CD4-positive, alpha-beta T cell treated with Interleukin-15 for 1 hour (primary cell): ENCODE data around the gene PRKG1.
"Not testable (repeated sequence)": the region's sequence is repeated elsewhere in the genome, so short reads cannot be mapped to it uniquely, and the experiment has no call there.

Experiments
- DNase-seq: peaks from one replicate; pipeline ENCODE4 v3.0.0-alpha.2; 2020

Gene PRKG1

GRCh38 chr10:52210161-52210560 is 1135.9 kb downstream of the PRKG1 start:
- no peak for DNase-seq

GRCh38 chr10:52212062-52212461 is 1137.8 kb downstream of the PRKG1 start:
- DNase-seq = no peak

GRCh38 chr10:52212802-52213201 is 1138.5 kb downstream of the PRKG1 start:
- DNase-seq = no peak

GRCh38 chr10:52213321-52213752 is 1139.0 kb downstream of the PRKG1 start:
- no peak for DNase-seq

- DNase-seq = peak; percentile 17
Measured at GRCh38 chr10:52215745-52216361, 1141.6 kb downstream of the PRKG1 start.

GRCh38 chr10:52216852-52217251 is 1142.6 kb downstream of the PRKG1 start:
- peak; percentile 17 for DNase-seq

- DNase-seq = no peak
Measured at GRCh38 chr10:52217531-52217930, 1143.2 kb downstream of the PRKG1 start.

- no peak for DNase-seq
Measured at GRCh38 chr10:52220947-52221346, 1146.7 kb downstream of the PRKG1 start.

- no peak for DNase-seq
Measured at GRCh38 chr10:52221923-52222322, 1147.6 kb downstream of the PRKG1 start.

- no peak for DNase-seq
Measured at GRCh38 chr10:52226197-52226847, 1152.0 kb downstream of the PRKG1 start.

- no peak for DNase-seq
Measured at GRCh38 chr10:52228556-52228955, 1154.3 kb downstream of the PRKG1 start.

- DNase-seq = no peak
Measured at GRCh38 chr10:52229291-52229931, 1155.1 kb downstream of the PRKG1 start.

- no peak for DNase-seq
Measured at GRCh38 chr10:52232561-52233350, 1158.5 kb downstream of the PRKG1 start.

GRCh38 chr10:52233351-52233991 is 1159.2 kb downstream of the PRKG1 start:
- not testable (repeated sequence) for DNase-seq

- no peak for DNase-seq
Measured at GRCh38 chr10:52239771-52240170, 1165.5 kb downstream of the PRKG1 start.

- no peak for DNase-seq
Measured at GRCh38 chr10:52245547-52245946, 1171.3 kb downstream of the PRKG1 start.

- DNase-seq = not testable (repeated sequence)
Measured at GRCh38 chr10:52247929-52248328, 1173.6 kb downstream of the PRKG1 start.

GRCh38 chr10:52248697-52249306 is 1174.5 kb downstream of the PRKG1 start:
- no peak for DNase-seq

- DNase-seq = no peak
Measured at GRCh38 chr10:52249850-52250395, 1175.6 kb downstream of the PRKG1 start.

- no peak for DNase-seq
Measured at GRCh38 chr10:52250510-52250909, 1176.2 kb downstream of the PRKG1 start.

- no peak for DNase-seq
Measured at GRCh38 chr10:52252307-52252706, 1178.0 kb downstream of the PRKG1 start.
